Right lobe of liver (tissue), 4 donors: ENCODE results near the gene RRM2.

Source experiments
- CTCF ChIP-seq, 4 donors: fragments of 200-600 bp in 3 of 4; fragments of 450-650 bp in 1 of 4; IDR thresholded peaks; one replicate each; pipeline versions ENCODE4 v1.5.1 to v1.8.0; 2016 to 2022; ENCODE audit warnings: antibody characterized with exemption in 4 of 4, mild to moderate bottlenecking in 2 of 4
- POLR2A ChIP-seq: fragments of 450-650 bp; IDR thresholded peaks from one replicate; pipeline ENCODE4 v1.6.1; 2017; ENCODE audit warnings: antibody characterized with exemption, mild to moderate bottlenecking
- donor health status: DM: no; HTN: no; CAD: no.
- donor health status: DM: no; HTN: no; CAD: no.
- donor health status: DM: no; HTN: yes; CAD: no.

DNA sequence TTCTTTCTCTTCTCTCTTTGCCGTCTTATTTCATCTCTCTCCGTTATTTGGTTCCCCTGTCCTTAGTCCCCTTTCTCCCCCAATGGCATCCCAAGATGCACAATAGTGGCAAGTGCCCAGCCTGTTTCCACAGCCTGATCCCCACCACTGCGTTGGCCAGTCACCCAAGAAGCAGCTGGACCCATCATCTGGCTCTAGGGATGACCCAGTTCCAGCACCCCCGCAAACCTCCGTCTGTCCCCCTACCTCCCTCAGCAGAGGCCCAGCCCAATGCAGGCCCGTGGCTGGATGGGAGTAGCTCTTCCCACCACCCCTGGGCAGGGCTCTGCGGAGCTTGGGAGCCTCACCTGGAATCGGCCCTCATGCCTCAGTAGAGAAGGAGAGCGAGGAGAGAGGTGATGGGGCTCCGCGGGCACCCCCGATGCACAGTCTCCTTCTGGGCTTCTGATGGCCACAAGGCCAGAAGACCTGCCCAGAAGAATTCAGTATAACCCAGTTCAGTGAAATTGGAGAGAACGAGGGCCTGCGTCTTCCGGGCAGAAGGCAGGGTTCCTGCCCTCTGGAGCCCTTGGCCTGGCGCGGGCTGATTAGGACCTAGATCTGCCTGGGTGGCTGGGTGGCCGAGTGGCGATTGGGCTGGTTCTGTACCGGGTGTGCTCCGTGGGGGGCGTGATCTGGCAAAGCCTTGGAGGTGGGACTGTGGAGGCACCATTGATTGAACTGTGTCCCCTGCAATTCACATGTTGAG, 50.9 kb downstream of the RRM2 start:
- TF ChIP-seq CTCF (IDR thresholded peaks at IDR 0.05) (no peak), POLR2A (no peak)
